Osteocyte (in vitro differentiated cells): Measurements from ENCODE around the gene RAC3. TPM values are rescaled to one million over a fixed set of nuclear protein-coding genes. Genes with fewer than 3 reads are reported as not detected.

Experiments
- DNase-seq: peaks from one replicate; pipeline ENCODE4 v3.0.0; 2021; ENCODE audit warnings: mixed read lengths; ENCODE audit not compliant: unreplicated experiment; ENCODE audit errors: extremely low spot score
- H3K27ac Mint-ChIP-seq: one replicate; pipeline ENCODE4 v1.8.0; 2021; ENCODE audit warnings: mild to moderate bottlenecking, mixed read lengths; ENCODE audit not compliant: unreplicated experiment
- H3K27me3 Mint-ChIP-seq: one replicate; pipeline ENCODE4 v1.8.0; 2021; ENCODE audit warnings: mixed read lengths; ENCODE audit not compliant: unreplicated experiment
- H3K36me3 Mint-ChIP-seq: one replicate; pipeline ENCODE4 v1.8.0; 2021; ENCODE audit warnings: mixed read lengths; ENCODE audit not compliant: unreplicated experiment
- H3K4me1 Mint-ChIP-seq: one replicate; pipeline ENCODE4 v1.8.0; 2021; ENCODE audit warnings: mixed read lengths; ENCODE audit not compliant: unreplicated experiment
- H3K4me3 Mint-ChIP-seq: one replicate; pipeline ENCODE4 v1.8.0; 2021; ENCODE audit warnings: mild to moderate bottlenecking, moderate library complexity, mixed read lengths; ENCODE audit not compliant: unreplicated experiment
- H3K9me3 Mint-ChIP-seq: one replicate; pipeline ENCODE4 v1.8.0; 2021; ENCODE audit warnings: mixed read lengths; ENCODE audit not compliant: unreplicated experiment
- total RNA-seq: library from RNA; stranded (reverse); gene quantifications from 2 replicates; pipeline ENCODE4 v1.2.1, GENCODE V29; 2021
- TF ChIP-seq, protein P1 (sequence below): fragments of 200-600 bp; sonication (generic); IDR thresholded peaks from 2 replicates; pipeline ENCODE4 v1.5.0; 2021; ENCODE audit warnings: antibody characterized with exemption, mild to moderate bottlenecking, moderate library complexity

The RAC3 gene
- total RNA-seq, 1 donor from 2014 or later = 19.4 TPM

DNA sequence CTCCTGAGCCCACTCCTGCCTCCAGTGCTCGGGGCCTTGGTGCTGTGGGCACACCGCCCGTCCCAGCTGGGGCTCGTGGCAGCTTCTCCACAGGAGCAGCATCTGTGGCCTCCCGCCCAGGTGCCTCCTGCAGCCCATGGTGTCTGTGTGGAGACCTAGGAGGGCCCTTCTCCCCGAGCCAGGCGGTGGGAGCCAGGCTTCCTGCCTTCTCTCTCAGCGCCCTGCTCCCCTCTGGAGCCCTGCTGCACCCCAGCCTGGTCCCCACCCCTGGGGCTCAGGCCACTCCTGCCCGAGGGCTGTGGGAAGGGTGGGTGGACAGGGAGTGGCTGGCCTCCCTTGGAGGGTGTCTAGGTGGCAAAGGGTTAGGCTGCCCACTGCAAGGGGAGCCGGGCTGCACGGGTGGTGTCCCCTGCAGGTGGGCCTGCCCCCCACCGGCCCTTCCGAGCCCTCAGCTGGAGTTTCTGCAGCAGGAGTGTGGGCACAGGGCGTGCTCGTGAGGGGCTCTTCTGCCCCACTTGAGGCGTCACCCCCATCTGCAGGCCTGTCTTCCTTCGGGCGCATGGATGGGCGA, 19.8 kb upstream of the RAC3 start:
- no peaks in the 10 kb centered on the region for H3K36me3 Mint-ChIP-seq
- no peak overlapping the region for H3K4me3 Mint-ChIP-seq
- DNase-seq = no peak
- no peaks in the 10 kb centered on the region for H3K27me3 Mint-ChIP-seq
- no peaks in the 10 kb centered on the region for H3K9me3 Mint-ChIP-seq
- H3K27ac Mint-ChIP-seq = no peak overlapping the region
- peaks cover 10% of the 10 kb centered on the region for H3K4me1 Mint-ChIP-seq
- TF ChIP-seq, protein P1, sequence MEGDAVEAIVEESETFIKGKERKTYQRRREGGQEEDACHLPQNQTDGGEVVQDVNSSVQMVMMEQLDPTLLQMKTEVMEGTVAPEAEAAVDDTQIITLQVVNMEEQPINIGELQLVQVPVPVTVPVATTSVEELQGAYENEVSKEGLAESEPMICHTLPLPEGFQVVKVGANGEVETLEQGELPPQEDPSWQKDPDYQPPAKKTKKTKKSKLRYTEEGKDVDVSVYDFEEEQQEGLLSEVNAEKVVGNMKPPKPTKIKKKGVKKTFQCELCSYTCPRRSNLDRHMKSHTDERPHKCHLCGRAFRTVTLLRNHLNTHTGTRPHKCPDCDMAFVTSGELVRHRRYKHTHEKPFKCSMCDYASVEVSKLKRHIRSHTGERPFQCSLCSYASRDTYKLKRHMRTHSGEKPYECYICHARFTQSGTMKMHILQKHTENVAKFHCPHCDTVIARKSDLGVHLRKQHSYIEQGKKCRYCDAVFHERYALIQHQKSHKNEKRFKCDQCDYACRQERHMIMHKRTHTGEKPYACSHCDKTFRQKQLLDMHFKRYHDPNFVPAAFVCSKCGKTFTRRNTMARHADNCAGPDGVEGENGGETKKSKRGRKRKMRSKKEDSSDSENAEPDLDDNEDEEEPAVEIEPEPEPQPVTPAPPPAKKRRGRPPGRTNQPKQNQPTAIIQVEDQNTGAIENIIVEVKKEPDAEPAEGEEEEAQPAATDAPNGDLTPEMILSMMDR = no peak

DNA sequence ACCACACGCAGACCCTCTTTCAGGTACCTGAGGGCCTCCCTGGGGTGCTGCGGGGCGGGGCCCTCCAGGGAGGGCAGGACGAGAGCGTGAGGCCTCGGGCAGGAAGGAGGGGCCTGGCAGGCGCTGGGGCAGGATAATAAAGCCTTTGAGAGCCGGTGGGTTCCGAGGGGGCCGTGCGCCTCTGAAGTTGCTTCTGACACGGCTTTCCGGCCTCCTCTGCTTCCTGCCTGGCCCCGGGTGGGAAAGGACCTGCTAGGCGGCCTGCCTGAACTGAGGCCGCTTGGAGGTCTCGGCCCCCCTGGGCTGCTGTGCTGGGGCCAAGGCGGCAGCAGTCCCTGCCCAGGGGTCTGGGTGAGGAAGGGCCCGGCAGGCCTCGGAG, 19.2 kb upstream of the RAC3 start:
- no peaks in the 10 kb centered on the region for H3K27me3 Mint-ChIP-seq
- no peak overlapping the region for H3K27ac Mint-ChIP-seq
- peaks cover 10% of the 10 kb centered on the region for H3K4me1 Mint-ChIP-seq
- no peak overlapping the region for H3K4me3 Mint-ChIP-seq
- TF ChIP-seq, protein P1 = no peak
- no peak for DNase-seq
- peaks cover under 1% of the 10 kb centered on the region for H3K36me3 Mint-ChIP-seq
- no peaks in the 10 kb centered on the region for H3K9me3 Mint-ChIP-seq

DNA sequence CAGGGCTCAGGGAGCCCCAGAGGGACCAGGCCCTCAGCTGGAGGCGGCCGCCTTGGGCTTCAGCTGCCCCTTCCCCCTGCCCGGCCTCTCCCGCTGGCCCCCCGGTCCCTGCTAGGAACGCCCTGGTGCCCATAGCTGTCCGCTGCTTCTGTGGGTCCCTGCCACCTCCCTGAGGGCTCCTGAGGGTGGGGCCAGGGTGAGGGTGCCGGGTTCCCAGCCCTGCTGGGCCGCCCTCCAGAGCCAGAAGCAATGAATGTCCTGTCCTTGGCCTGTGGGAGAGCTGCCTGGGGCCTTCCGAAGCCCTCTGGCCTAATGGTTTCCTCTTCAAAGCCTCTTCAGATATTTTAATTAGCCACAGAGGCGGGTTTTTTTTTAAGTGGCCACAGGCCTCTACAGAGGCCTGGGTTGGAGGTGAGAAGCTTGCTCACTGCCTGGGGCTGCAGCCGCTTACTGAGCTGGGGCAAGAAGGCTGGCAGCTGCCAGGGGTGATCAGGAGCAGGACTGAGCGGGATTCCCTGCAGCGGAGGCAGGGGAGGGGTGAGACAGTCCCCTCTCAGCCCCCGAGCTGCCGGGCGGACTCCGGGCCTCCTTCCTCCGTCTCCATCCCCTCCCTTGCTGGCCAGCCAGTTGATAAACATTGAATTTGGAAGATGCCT, 18.7 kb upstream of the RAC3 start:
- TF ChIP-seq, protein P1 = no peak
- peaks cover 2% of the 10 kb centered on the region for H3K36me3 Mint-ChIP-seq
- no peak overlapping the region for H3K4me3 Mint-ChIP-seq
- no peak for DNase-seq
- H3K4me1 Mint-ChIP-seq = peaks cover 10% of the 10 kb centered on the region
- H3K27me3 Mint-ChIP-seq = no peaks in the 10 kb centered on the region
- H3K9me3 Mint-ChIP-seq = no peaks in the 10 kb centered on the region
- no peak overlapping the region for H3K27ac Mint-ChIP-seq

DNA sequence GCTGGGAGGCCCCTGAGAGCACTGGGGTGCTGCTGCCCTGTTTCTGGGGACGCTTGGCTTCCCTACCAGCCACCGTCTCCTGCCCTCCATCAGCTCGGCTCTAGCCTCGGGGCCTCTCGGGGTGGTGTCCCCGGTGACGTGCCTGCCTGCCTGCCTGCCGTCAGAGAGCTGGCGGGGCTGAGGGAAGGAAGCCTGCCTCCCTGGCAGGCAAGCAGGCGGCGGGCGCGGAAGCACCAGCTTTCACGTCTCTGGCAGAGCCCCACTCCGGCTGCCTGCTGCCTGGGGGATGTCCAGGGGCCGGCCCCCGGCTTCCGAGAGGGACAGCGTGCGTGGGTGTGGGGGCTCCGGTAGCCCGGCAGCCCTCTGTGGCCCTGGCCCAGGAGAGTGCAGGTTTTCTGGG, 18.1 kb upstream of the RAC3 start:
- Mint-ChIP-seq H3K4me3 (no peak overlapping the region), H3K27ac (no peak overlapping the region), H3K36me3 (peaks cover 3% of the 10 kb centered on the region), H3K27me3 (no peaks in the 10 kb centered on the region), H3K4me1 (peaks cover 8% of the 10 kb centered on the region), H3K9me3 (no peaks in the 10 kb centered on the region)
- DNase-seq = no peak
- TF ChIP-seq, protein P1 = no peak

DNA sequence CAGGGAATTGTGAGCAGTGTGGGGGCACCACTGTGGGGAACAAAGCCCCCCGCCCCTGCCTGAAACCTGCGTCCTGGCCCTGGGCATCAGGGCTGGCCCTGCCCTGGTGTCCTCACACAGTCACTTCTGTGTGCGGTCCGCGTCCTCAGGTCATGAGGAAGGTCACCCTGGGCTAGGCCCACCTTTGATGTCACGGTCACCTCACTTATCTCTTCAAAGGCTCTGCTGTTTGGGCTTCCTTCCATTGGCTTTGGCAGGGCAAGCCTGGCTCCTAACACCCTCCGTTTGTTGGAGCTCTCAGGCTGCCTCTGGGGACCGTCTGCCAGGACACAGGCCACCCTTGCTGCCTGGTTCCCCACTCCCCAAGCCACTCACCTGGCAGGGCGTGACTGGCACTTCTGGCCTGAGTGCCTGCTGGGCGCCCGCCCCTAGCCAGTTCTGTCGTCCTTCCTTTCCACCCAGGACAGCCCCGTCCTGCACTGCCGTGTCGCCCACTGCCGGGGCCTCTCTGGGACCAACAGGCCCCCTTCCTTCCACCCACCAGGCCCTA, 17.6 kb upstream of the RAC3 start:
- no peak overlapping the region for H3K4me3 Mint-ChIP-seq
- no peaks in the 10 kb centered on the region for H3K9me3 Mint-ChIP-seq
- TF ChIP-seq, protein P1 = no peak
- peaks cover 5% of the 10 kb centered on the region for H3K36me3 Mint-ChIP-seq
- DNase-seq = no peak
- no peaks in the 10 kb centered on the region for H3K27me3 Mint-ChIP-seq
- H3K27ac Mint-ChIP-seq = no peak overlapping the region
- peaks cover 9% of the 10 kb centered on the region for H3K4me1 Mint-ChIP-seq
